ENCODE measurements around the gene STK17B. TPM values are rescaled to one million over a fixed set of nuclear protein-coding genes. Genes with fewer than 3 reads are reported as not detected.

The STK17B gene
- total and polyA plus RNA-seq, 9 of the 15 experiments (the other 6 are each of a cell fraction or from before 2014, with no cell fraction given) = 2.3 to 17.7 (median 8.5) TPM

- TF ChIP-seq NCOA2 (IDR thresholded peaks at IDR 0.05; ENCODE audit: partially characterized antibody in 2 of 2) (no peak), NFXL1 (CRISPR knock-in tag; IDR thresholded peaks at IDR 0.05) (no peak), POLR2H (tag; IDR thresholded peaks at IDR 0.05; ENCODE audit: low read depth) (no peak), NFE2L1 (tag; IDR thresholded peaks at IDR 0.05; ENCODE audit: borderline replicate concordance, low read depth) (no peak), HDAC1 (IDR thresholded peaks at IDR 0.05) (peak in 1 of 2 experiments; percentile 50; a peak in 1 of 4 replicates), ZNF436 (CRISPR knock-in tag; IDR thresholded peaks at IDR 0.05) (no peak), GABPB1 (CRISPR knock-in tag; IDR thresholded peaks at IDR 0.05) (no peak), RFX7 (CRISPR knock-in tag; IDR thresholded peaks at IDR 0.05) (no peak), RHOXF2B (CRISPR knock-in tag; conservative IDR thresholded peaks at IDR 0.05) (no peak), GATAD2A (IDR thresholded peaks at IDR 0.05) (0 out of 2 replicates have a peak, but pooled peaks have one; percentile 47), ZNF668 (CRISPR knock-in tag; IDR thresholded peaks at IDR 0.05) (no peak), WHSC1 (IDR thresholded peaks at IDR 0.05; ENCODE audit: low read length) (no peak), SMARCE1 (IDR thresholded peaks at IDR 0.05) (peak; percentile 86), ZNF408 (CRISPR knock-in tag; IDR thresholded peaks at IDR 0.05; ENCODE audit: low read depth) (no peak), TARDBP (IDR thresholded peaks at IDR 0.05) (no peak), SIN3A (IDR thresholded peaks at IDR 0.05; ENCODE audit: borderline replicate concordance in 2 of 2, control insufficient read depth in 1 of 2, low read depth in 2 of 2, low read length in 2 of 2) (no peak), ZNF12 (CRISPR knock-in tag; IDR thresholded peaks at IDR 0.05) (no peak), ZBTB5 (IDR thresholded peaks at IDR 0.05) (no peak), MEF2A (IDR thresholded peaks at IDR 0.05; ENCODE audit: control insufficient read depth, low read depth, low read length) (no peak), HNRNPH1 (optimal IDR thresholded peaks at IDR 0.05; ENCODE audit: low read depth, low read length) (no peak), XRCC3 (IDR thresholded peaks at IDR 0.05) (no peak), EGR1 (conservative IDR thresholded peaks at IDR 0.05) (peak; percentile 81), HOXB6 (CRISPR knock-in tag; IDR thresholded peaks at IDR 0.05; ENCODE audit: borderline replicate concordance) (no peak), MAZ (CRISPR knock-in tag; conservative IDR thresholded peaks at IDR 0.05 in 1 of 2, IDR thresholded peaks at IDR 0.05 in 1 of 2) (peak; percentile 17 to 33; a peak in 2 of 4 replicates), HLTF (IDR thresholded peaks at IDR 0.05) (0 out of 2 replicates have a peak, but pooled peaks have one; percentile 43), ZFP30 (CRISPR knock-in tag; IDR thresholded peaks at IDR 0.05; ENCODE audit: borderline replicate concordance) (no peak), E2F8 (IDR thresholded peaks at IDR 0.05; ENCODE audit: low read depth, partially characterized antibody) (no peak)
Measured at GRCh38 chr2:196123679-196124373, 47.6 kb downstream of the STK17B start (continued).
